Measurements from ENCODE around the gene SBF2.

SBF2 gene

DNA sequence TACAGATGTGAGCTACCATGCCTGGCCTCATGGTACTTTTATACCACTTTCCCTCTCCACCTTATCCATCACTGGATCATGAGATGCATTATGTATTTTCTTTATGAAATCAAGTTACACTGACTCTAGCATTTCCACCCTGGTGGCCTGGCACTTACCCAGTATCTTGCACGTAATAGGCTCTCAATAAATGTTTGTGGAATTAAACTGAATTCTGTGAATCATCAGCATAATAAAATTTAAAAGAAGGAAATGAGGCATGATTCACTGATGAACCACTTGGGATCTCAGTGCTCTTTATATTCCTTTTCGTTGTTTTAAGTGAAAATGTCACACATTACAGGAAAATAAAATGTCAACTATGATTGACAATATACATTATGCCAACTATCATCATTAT, 35.9 kb upstream of the SBF2 start:
- peak overlapping the region; percentile 33 for H3K27ac ChIP-seq (ENCODE audit: poor library complexity, severe bottlenecking)
- DNase-seq (ENCODE audit: low spot score), result no peak
- H3K4me3 ChIP-seq (ENCODE audit: severe bottlenecking), result no peak overlapping the region
- peak; percentile 56; the same call in 2 of the 3 replicates for ATAC-seq (ENCODE audit: low read depth)
- H3K36me3 ChIP-seq (ENCODE audit: low read depth), result no peaks in the 10 kb centered on the region
- peaks cover 17% of the 10 kb centered on the region for H3K4me1 ChIP-seq (ENCODE audit: insufficient read depth, poor library complexity, severe bottlenecking)
- H3K27me3 ChIP-seq (ENCODE audit: insufficient read depth, poor library complexity, severe bottlenecking), result no peaks in the 10 kb centered on the region
- TF ChIP-seq, protein P1, sequence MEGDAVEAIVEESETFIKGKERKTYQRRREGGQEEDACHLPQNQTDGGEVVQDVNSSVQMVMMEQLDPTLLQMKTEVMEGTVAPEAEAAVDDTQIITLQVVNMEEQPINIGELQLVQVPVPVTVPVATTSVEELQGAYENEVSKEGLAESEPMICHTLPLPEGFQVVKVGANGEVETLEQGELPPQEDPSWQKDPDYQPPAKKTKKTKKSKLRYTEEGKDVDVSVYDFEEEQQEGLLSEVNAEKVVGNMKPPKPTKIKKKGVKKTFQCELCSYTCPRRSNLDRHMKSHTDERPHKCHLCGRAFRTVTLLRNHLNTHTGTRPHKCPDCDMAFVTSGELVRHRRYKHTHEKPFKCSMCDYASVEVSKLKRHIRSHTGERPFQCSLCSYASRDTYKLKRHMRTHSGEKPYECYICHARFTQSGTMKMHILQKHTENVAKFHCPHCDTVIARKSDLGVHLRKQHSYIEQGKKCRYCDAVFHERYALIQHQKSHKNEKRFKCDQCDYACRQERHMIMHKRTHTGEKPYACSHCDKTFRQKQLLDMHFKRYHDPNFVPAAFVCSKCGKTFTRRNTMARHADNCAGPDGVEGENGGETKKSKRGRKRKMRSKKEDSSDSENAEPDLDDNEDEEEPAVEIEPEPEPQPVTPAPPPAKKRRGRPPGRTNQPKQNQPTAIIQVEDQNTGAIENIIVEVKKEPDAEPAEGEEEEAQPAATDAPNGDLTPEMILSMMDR (IDR thresholded peaks at IDR 0.05; ENCODE audit: poor library complexity, severe bottlenecking), result no peak
- H3K9me3 ChIP-seq (ENCODE audit: severe bottlenecking), result no peaks in the 10 kb centered on the region

DNA sequence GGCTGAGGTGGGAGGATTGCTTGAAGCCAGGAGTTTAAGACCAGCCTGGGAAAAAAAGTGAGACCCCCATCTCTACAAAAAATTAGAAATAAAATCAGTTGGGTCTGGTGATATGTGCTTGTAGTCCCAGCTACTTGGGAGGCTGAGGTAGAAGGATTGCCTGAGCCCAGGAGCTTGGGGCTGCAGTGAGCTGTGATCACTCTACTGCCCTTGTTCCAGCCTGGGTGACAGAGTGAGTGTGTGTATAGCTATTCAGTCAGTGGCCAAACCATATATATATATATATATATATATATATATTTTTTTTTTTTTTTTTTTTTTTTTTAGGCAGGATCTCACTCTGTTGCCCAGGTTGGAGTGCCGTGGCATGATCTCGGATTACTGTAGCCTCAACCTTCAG, 35.3 kb upstream of the SBF2 start:
- H3K27me3 ChIP-seq (ENCODE audit: insufficient read depth, poor library complexity, severe bottlenecking), result no peaks in the 10 kb centered on the region
- DNase-seq (ENCODE audit: low spot score) (no peak), ATAC-seq (ENCODE audit: low read depth) (no peak)
- no peaks in the 10 kb centered on the region for H3K36me3 ChIP-seq (ENCODE audit: low read depth)
- TF ChIP-seq, protein P1 (IDR thresholded peaks at IDR 0.05; ENCODE audit: poor library complexity, severe bottlenecking), result no peak
- H3K4me3 ChIP-seq (ENCODE audit: severe bottlenecking), result no peak overlapping the region
- H3K4me1 ChIP-seq (ENCODE audit: insufficient read depth, poor library complexity, severe bottlenecking), result peaks cover 17% of the 10 kb centered on the region
- peak overlapping the region; percentile 33 for H3K27ac ChIP-seq (ENCODE audit: poor library complexity, severe bottlenecking)
- no peaks in the 10 kb centered on the region for H3K9me3 ChIP-seq (ENCODE audit: severe bottlenecking)

DNA sequence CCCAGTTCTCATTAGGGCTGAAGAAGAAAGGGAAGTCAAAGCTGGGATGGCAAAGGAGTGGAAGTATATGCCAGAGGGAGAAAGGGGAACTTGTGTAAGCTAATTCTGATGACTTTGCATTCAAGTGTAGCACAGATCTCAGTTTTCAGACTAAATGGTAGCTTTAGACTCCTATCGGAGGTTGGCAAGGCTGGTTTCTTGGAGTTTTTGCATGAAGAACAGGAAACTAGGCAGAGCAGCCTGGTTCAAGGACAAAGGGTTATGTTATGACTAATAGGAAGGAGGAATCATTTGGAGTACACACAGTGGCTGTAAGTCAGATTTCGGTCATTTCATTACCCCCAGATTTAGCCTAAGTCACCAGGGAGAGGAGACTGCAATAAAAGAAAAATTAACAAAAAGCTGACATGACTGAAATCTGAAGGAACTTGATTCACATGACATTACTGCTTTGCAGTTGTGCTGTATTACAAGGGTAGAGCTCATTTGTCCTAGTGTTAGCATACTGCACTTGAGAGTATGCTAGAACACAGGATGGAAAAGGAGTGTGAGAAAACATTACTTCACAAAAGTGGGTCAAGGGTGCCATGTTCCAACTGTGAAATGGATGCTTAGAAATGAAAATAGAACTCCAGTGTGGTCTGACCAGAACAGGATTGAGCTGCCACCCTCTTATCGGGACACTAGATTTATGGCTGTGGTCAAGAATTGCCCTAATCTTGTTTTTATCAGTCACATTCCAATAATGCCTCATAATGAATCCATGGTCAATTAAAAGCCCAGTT, 34.5 kb upstream of the SBF2 start:
- Histone ChIP-seq H3K36me3 (ENCODE audit: low read depth) (no peaks in the 10 kb centered on the region), H3K27me3 (ENCODE audit: insufficient read depth, poor library complexity, severe bottlenecking) (no peaks in the 10 kb centered on the region), H3K4me1 (ENCODE audit: insufficient read depth, poor library complexity, severe bottlenecking) (peaks cover 17% of the 10 kb centered on the region), H3K4me3 (ENCODE audit: severe bottlenecking) (no peak overlapping the region), H3K27ac (ENCODE audit: poor library complexity, severe bottlenecking) (peak overlapping the region; percentile 23), H3K9me3 (ENCODE audit: severe bottlenecking) (no peaks in the 10 kb centered on the region)
- ATAC-seq (ENCODE audit: low read depth), result peak; percentile 44
- TF ChIP-seq, protein P1 (IDR thresholded peaks at IDR 0.05; ENCODE audit: poor library complexity, severe bottlenecking), result no peak
- DNase-seq (ENCODE audit: low spot score), result no peak

DNA sequence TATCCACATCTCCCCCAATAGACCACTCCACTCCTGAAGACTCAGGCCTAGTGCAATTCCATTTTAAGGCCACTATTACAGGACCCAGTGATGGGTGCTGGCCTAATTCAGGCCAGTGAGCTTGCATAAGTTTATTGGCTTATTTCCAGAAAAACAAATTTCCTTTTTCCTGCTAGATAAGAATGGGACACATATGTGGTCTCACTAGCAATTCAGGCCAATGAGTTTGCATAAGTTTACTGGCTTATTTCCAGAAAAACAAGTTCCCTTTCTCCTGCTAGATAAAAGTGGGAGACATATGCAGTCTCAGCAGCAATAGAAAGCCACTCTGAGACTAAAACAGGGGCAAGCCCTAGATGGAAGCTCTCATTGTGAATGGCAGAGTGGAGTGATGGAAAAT, 33.2 kb upstream of the SBF2 start:
- H3K9me3 ChIP-seq (ENCODE audit: severe bottlenecking), result no peaks in the 10 kb centered on the region
- no peaks in the 10 kb centered on the region for H3K36me3 ChIP-seq (ENCODE audit: low read depth)
- H3K27me3 ChIP-seq (ENCODE audit: insufficient read depth, poor library complexity, severe bottlenecking), result no peaks in the 10 kb centered on the region
- H3K4me1 ChIP-seq (ENCODE audit: insufficient read depth, poor library complexity, severe bottlenecking), result peaks cover 23% of the 10 kb centered on the region
- DNase-seq (ENCODE audit: low spot score) (no peak), ATAC-seq (ENCODE audit: low read depth) (no peak)
- TF ChIP-seq, protein P1 (IDR thresholded peaks at IDR 0.05; ENCODE audit: poor library complexity, severe bottlenecking), result no peak
- H3K4me3 ChIP-seq (ENCODE audit: severe bottlenecking), result no peak overlapping the region
- H3K27ac ChIP-seq (ENCODE audit: poor library complexity, severe bottlenecking), result no peak overlapping the region
